DND-41 (cell line): ENCODE results near the gene SMAD1.

Experiments
- EZH2 ChIP-seq: IDR thresholded peaks from 3 replicates; pipeline ENCODE4 v1.6.1; 2012; ENCODE audit warnings: borderline replicate concordance, low read depth, mild to moderate bottlenecking, moderate library complexity, low read length, inconsistent platforms; ENCODE audit not compliant: severe bottlenecking
- TF ChIP-seq, protein P1 (sequence below): IDR thresholded peaks from 2 replicates; pipeline ENCODE4 v1.5.1; 2012; ENCODE audit warnings: borderline replicate concordance, low read length, moderate library complexity, mild to moderate bottlenecking; ENCODE audit not compliant: poor library complexity, severe bottlenecking; ENCODE audit errors: extremely low read depth

DNA sequence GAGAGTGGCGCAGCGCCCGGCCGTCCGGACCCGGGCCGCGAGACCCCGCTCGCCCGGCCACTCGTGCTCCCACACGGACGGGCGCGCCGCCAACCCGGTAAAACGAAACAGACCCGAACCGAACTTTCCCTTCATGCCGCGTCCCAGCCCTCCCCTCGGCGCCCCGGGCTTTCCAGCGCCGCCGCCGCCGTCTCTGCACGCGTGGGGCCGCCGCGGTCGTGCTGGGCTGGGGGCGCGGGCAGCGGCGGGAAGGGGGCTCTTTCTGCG, 222 bp downstream of the SMAD1 start:
- TF ChIP-seq, protein P1, sequence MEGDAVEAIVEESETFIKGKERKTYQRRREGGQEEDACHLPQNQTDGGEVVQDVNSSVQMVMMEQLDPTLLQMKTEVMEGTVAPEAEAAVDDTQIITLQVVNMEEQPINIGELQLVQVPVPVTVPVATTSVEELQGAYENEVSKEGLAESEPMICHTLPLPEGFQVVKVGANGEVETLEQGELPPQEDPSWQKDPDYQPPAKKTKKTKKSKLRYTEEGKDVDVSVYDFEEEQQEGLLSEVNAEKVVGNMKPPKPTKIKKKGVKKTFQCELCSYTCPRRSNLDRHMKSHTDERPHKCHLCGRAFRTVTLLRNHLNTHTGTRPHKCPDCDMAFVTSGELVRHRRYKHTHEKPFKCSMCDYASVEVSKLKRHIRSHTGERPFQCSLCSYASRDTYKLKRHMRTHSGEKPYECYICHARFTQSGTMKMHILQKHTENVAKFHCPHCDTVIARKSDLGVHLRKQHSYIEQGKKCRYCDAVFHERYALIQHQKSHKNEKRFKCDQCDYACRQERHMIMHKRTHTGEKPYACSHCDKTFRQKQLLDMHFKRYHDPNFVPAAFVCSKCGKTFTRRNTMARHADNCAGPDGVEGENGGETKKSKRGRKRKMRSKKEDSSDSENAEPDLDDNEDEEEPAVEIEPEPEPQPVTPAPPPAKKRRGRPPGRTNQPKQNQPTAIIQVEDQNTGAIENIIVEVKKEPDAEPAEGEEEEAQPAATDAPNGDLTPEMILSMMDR = no peak
- peak; percentile 7 for TF ChIP-seq EZH2
